HG02852 (cell line): ENCODE measurements around the gene IRX2.

ENCODE experiments used
- ATAC-seq: cut with Tn5 transposase; IDR thresholded peaks from one replicate; pipeline ENCODE4 v1.9.1; 2021; ENCODE audit warnings: mild to moderate bottlenecking, moderate library complexity; ENCODE audit not compliant: unreplicated experiment

IRX2 gene

GRCh38 chr5:2742921-2743679, 8.4 kb downstream of the IRX2 start:
- no peak for ATAC-seq

GRCh38 chr5:2741956-2742355, 9.5 kb downstream of the IRX2 start:
- ATAC-seq = no peak

- no peak for ATAC-seq
Observed at GRCh38 chr5:2740876-2741555, 10.5 kb downstream of the IRX2 start.

- no peak for ATAC-seq
Observed at GRCh38 chr5:2740051-2740875, 11.2 kb downstream of the IRX2 start.

- no peak for ATAC-seq
Observed at GRCh38 chr5:2739360-2740050, 12.0 kb downstream of the IRX2 start.

GRCh38 chr5:2738700-2739359, 12.6 kb downstream of the IRX2 start:
- ATAC-seq = no peak

GRCh38 chr5:2738156-2738699, 13.2 kb downstream of the IRX2 start:
- no peak for ATAC-seq

- ATAC-seq = no peak
Observed at GRCh38 chr5:2737273-2738155, 14.0 kb downstream of the IRX2 start.

GRCh38 chr5:2736872-2737271, 14.6 kb downstream of the IRX2 start:
- ATAC-seq = no peak

- ATAC-seq = no peak
Observed at GRCh38 chr5:2735996-2736395, 15.5 kb downstream of the IRX2 start.

GRCh38 chr5:2732850-2733249, 18.6 kb downstream of the IRX2 start:
- ATAC-seq = no peak

GRCh38 chr5:2732004-2732403, 19.5 kb downstream of the IRX2 start:
- ATAC-seq = no peak

- ATAC-seq = no peak
Observed at GRCh38 chr5:2729189-2729588, 22.3 kb downstream of the IRX2 start.

GRCh38 chr5:2727550-2727949, 23.9 kb downstream of the IRX2 start:
- ATAC-seq = no peak

GRCh38 chr5:2725980-2726765, 25.3 kb downstream of the IRX2 start:
- no peak for ATAC-seq

- ATAC-seq = no peak
Observed at GRCh38 chr5:2724831-2725230, 26.6 kb downstream of the IRX2 start.

GRCh38 chr5:2724031-2724581, 27.4 kb downstream of the IRX2 start:
- ATAC-seq = no peak

- no peak for ATAC-seq
Observed at GRCh38 chr5:2722901-2723300, 28.6 kb downstream of the IRX2 start.
